B cell (primary cell): ENCODE measurements around the gene ESPNL. TPM values are rescaled to one million over a fixed set of nuclear protein-coding genes. Genes with fewer than 3 reads are reported as not detected.
"Not testable (repeated sequence)": the region's sequence is repeated elsewhere in the genome, so short reads cannot be mapped to it uniquely, and the experiment has no call there.

Source experiments
- ATAC-seq: fragments of 200-7000 bp; cut with Tn5 transposase; one replicate; pipeline ENCODE4 v1.10.0; 2021; ENCODE audit warnings: low read depth, mild to moderate bottlenecking, moderate number of reproducible peaks, moderate library complexity
- CTCF ChIA-PET: fragments of 350-600 bp; sonication (Branson Sonifier 250); formaldehyde crosslinking; loops from one replicate; lab custom pipeline; 2021; ENCODE audit warnings: antibody characterized with exemption, inconsistent platforms; lab: Charles Lee
- POLR2A ChIA-PET: fragments of 350-600 bp; sonication (Branson Sonifier 250); formaldehyde crosslinking; loops from one replicate; lab custom pipeline; 2021; ENCODE audit warnings: antibody characterized with exemption; lab: Charles Lee
- DNase-seq: peaks from one replicate; pipeline ENCODE4 v3.0.0; 2013
- H2AFZ ChIP-seq: 2 replicates; pipeline ENCODE4 v1.6.1; 2012; ENCODE audit warnings: mild to moderate bottlenecking, low read depth, low read length; ENCODE audit not compliant: insufficient read depth, poor library complexity, severe bottlenecking
- H3K27ac ChIP-seq, 2 donors: 1 replicate in 1 of 2; 2 replicates in 1 of 2; pipeline ENCODE4 v1.5.1; 2012 to 2013; ENCODE audit warnings: low read length in 2 of 2, mild to moderate bottlenecking in 2 of 2, moderate library complexity in 1 of 2
- H3K27me3 ChIP-seq, 4 experiments: fragments of 200-600 bp in 1 of 4; sonication (generic) in 1 of 4; replicated peaks in 1 of 4; 1 replicate in 2 of 4; 2 replicates in 2 of 4; pipeline versions ENCODE4 v1.6.1 to v1.7.0; 2013 to 2016; ENCODE audit warnings: low read length in 3 of 4, mild to moderate bottlenecking in 2 of 4, mixed read lengths in 1 of 4, moderate library complexity in 1 of 4; ENCODE audit not compliant: insufficient read depth in 4 of 4, control insufficient read depth in 3 of 4; ENCODE audit errors: control extremely low read depth in 1 of 4
- H3K36me3 ChIP-seq, 2 experiments: replicated peaks in 1 of 2; 1 replicate in 1 of 2; 2 replicates in 1 of 2; pipeline versions ENCODE4 v1.6.1 to v1.7.1; 2013; ENCODE audit warnings: low read length in 1 of 2; ENCODE audit not compliant: insufficient read depth in 2 of 2, control insufficient read depth in 1 of 2; ENCODE audit errors: control extremely low read depth in 1 of 2, extremely low read depth in 1 of 2
- H3K4me1 ChIP-seq, 2 donors: fragments of 200-600 bp in 1 of 2; sonication (generic) in 1 of 2; 1 replicate in 1 of 2; 2 replicates in 1 of 2; pipeline versions ENCODE4 v1.5.1 to v1.6.1; 2013 to 2017; ENCODE audit warnings: low read length in 2 of 2; ENCODE audit not compliant: control insufficient read depth in 2 of 2, insufficient read depth in 2 of 2
- H3K4me2 ChIP-seq: replicated peaks from 2 replicates; pipeline ENCODE3; 2012; ENCODE audit warnings: mild to moderate bottlenecking, low read depth, low read length; ENCODE audit not compliant: poor library complexity, severe bottlenecking
- H3K4me3 ChIP-seq, 5 experiments: fragments of 200-600 bp in 1 of 5; sonication (generic) in 1 of 5; 1 replicate in 3 of 5; 2 replicates in 2 of 5; pipeline versions ENCODE4 v1.5.1 to v1.7.0; 2011 to 2016; ENCODE audit warnings: low read length in 4 of 5, mild to moderate bottlenecking in 4 of 5, low read depth in 2 of 5, control low read depth in 1 of 5, moderate library complexity in 1 of 5; ENCODE audit not compliant: insufficient read depth in 1 of 5; ENCODE audit errors: control extremely low read depth in 1 of 5, extremely low read depth in 1 of 5
- H3K79me2 ChIP-seq: fragments of 200-600 bp; sonication (generic); one replicate; pipeline ENCODE4 v1.6.0; 2016; ENCODE audit warnings: low read length; ENCODE audit not compliant: control insufficient read depth, insufficient read depth
- H3K9ac ChIP-seq: fragments of 200-600 bp; sonication (generic); 2 replicates; pipeline ENCODE4 v1.6.1; 2017; ENCODE audit warnings: mild to moderate bottlenecking, low read length, moderate library complexity
- H3K9me3 ChIP-seq, 3 donors: one replicate each; pipeline versions ENCODE4 v1.6.1 to v1.7.1; 2013; ENCODE audit warnings: low read length in 2 of 3; ENCODE audit not compliant: control insufficient read depth in 2 of 3, insufficient read depth in 1 of 3; ENCODE audit errors: control extremely low read depth in 1 of 3
- H4K20me1 ChIP-seq: 2 replicates; pipeline ENCODE4 v1.6.0; 2012; ENCODE audit warnings: mild to moderate bottlenecking, low read length; ENCODE audit not compliant: insufficient read depth, control insufficient read depth, poor library complexity, severe bottlenecking
- H3K27ac Mint-ChIP-seq: one replicate; pipeline ENCODE4 v1.8.0; 2021; ENCODE audit warnings: mixed read lengths
- H3K27me3 Mint-ChIP-seq: one replicate; pipeline ENCODE4 v1.8.0; 2021; ENCODE audit warnings: mixed read lengths
- H3K4me1 Mint-ChIP-seq: one replicate; pipeline ENCODE4 v1.8.0; 2021; ENCODE audit warnings: mixed read lengths
- H3K4me3 Mint-ChIP-seq: one replicate; pipeline ENCODE4 v1.8.0; 2021; ENCODE audit warnings: mixed read lengths
- H3K9me3 Mint-ChIP-seq: one replicate; pipeline ENCODE4 v1.8.0; 2022; ENCODE audit warnings: mixed read lengths; ENCODE audit not compliant: insufficient read depth
- EZH2 ChIP-seq: IDR thresholded peaks from 2 replicates; pipeline ENCODE4 v1.6.1; 2012; ENCODE audit warnings: borderline replicate concordance, low read depth, mild to moderate bottlenecking, moderate library complexity, low read length; ENCODE audit not compliant: insufficient read depth, poor library complexity, severe bottlenecking
- WGBS: methylation state at CpG from one replicate; pipeline ENCODE4 v1.1.5; 2013; ENCODE audit warnings: missing lambda C conversion rate; ENCODE audit not compliant: insufficient coverage; 5-methylcytosine and 5-hydroxymethylcytosine counted together
- intact Hi-C: fragments of 100-400 bp; cut with micrococcal nuclease; formaldehyde crosslinking; loops from one replicate; pipeline ENCODE4 v1.10.0; 2022
- polyA plus RNA-seq: library from polyadenylated mRNA; depleted of rRNA; stranded (reverse); fragments of >200 nt; gene quantifications from 2 replicates; pipeline ENCODE4 v1.2.3, GENCODE V29; 2012
- total RNA-seq, 2 donors: library from RNA; stranded (reverse); fragments of 120-200 nt in 1 of 2; gene quantifications; 1 replicate in 1 of 2; 2 replicates in 1 of 2; pipeline versions ENCODE4 v1.2.3 to v1.2.4, GENCODE V29; 2013 to 2022
- TF ChIP-seq, protein P1 (sequence below): fragments of 200-600 bp; IDR thresholded peaks from one replicate; pipeline ENCODE4 v1.8.0; 2022; ENCODE audit warnings: antibody characterized with exemption, mild to moderate bottlenecking

Gene ESPNL
- total and polyA plus RNA-seq, 2 donors (not counting 1 experiment from before 2014, with no cell fraction given): 1.6 to 2.5 TPM

DNA sequence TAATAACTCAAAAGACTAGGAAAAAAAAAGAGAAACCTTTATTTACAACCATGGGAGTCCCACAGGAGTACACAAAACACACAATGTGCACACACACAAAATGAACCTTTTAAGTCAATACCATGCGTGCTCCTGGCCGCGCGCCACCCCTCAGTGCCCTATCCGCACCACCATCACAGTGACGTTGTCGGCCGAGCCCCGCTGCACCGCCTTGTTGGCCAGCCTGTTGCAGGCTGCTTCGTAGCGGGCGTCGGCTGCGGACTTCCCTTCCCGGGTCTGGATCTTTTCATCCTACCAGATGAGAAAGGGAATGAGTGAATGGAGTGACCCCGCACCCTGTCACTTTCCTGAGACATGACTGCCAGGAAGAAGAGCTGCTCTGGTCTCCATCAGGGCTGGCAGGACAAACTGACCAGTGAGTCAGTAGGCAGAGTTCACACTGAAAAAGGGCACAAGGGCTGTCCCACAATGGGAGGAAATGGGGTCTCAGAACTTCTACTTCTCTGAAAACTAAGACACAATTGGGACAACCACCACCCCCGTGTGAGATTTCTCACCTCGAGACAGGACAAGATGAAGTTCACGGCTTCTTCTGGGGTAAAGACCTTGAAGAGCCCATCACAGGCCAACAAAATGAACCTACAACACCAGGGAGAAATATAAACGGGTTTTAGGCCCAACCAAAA lies 70.4 kb downstream of the ESPNL start:
- Histone ChIP-seq H3K27me3 (no peaks in the 10 kb centered on the region), H3K9me3 (no peaks in the 10 kb centered on the region), H3K27ac (no peak overlapping the region), H3K9ac (no peak overlapping the region), H3K79me2 (no peaks in the 10 kb centered on the region), H3K4me2 (no peak overlapping the region), H3K4me3 (no peak overlapping the region), H2AFZ (no peak overlapping the region), H4K20me1 (peaks cover 25% of the 10 kb centered on the region), H3K36me3 (peaks cover 7 to 60% of the 10 kb centered on the region in 2 experiments), H3K4me1 (no peaks in the 10 kb centered on the region)
- no peaks in the 10 kb centered on the region for H3K9me3 Mint-ChIP-seq
- H3K27ac Mint-ChIP-seq: no peak overlapping the region
- POLR2A ChIA-PET: no interaction called here
- no peaks in the 10 kb centered on the region for H3K27me3 Mint-ChIP-seq
- no peak for ATAC-seq
- TF ChIP-seq EZH2: no peak
- TF ChIP-seq, protein P1, sequence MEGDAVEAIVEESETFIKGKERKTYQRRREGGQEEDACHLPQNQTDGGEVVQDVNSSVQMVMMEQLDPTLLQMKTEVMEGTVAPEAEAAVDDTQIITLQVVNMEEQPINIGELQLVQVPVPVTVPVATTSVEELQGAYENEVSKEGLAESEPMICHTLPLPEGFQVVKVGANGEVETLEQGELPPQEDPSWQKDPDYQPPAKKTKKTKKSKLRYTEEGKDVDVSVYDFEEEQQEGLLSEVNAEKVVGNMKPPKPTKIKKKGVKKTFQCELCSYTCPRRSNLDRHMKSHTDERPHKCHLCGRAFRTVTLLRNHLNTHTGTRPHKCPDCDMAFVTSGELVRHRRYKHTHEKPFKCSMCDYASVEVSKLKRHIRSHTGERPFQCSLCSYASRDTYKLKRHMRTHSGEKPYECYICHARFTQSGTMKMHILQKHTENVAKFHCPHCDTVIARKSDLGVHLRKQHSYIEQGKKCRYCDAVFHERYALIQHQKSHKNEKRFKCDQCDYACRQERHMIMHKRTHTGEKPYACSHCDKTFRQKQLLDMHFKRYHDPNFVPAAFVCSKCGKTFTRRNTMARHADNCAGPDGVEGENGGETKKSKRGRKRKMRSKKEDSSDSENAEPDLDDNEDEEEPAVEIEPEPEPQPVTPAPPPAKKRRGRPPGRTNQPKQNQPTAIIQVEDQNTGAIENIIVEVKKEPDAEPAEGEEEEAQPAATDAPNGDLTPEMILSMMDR: no peak
- intact Hi-C loops: no loop called here
- no peaks in the 10 kb centered on the region for H3K4me1 Mint-ChIP-seq
- CTCF ChIA-PET: no interaction called here
- DNase-seq: no peak
- WGBS: 98% methylated on average over 17 of the region's 21 CpGs
- no peak overlapping the region for H3K4me3 Mint-ChIP-seq

GRCh38 chr2:238171072-238171431 lies 70.9 kb downstream of the ESPNL start:
- H3K27ac ChIP-seq, H3K4me1 Mint-ChIP-seq, H3K4me3 ChIP-seq, ATAC-seq, intact Hi-C loops, CTCF ChIA-PET, DNase-seq, H3K27ac Mint-ChIP-seq, H3K9me3 Mint-ChIP-seq, H3K4me2 ChIP-seq, H3K9me3 ChIP-seq, H3K27me3 Mint-ChIP-seq, H3K79me2 ChIP-seq, H3K4me1 ChIP-seq, H3K4me3 Mint-ChIP-seq, H3K9ac ChIP-seq, H3K27me3 ChIP-seq, POLR2A ChIA-PET, H2AFZ ChIP-seq: not testable (repeated sequence)
- H4K20me1 ChIP-seq: peaks cover 25% of the 10 kb centered on the region
- no CpG with 5 or more reads among the region's 5 CpGs for WGBS
- peaks cover 7 to 62% of the 10 kb centered on the region in 2 experiments for H3K36me3 ChIP-seq
